Heart left ventricle (tissue), 13 donors: Measurements from ENCODE around the gene COX4I1.

Experiments
- POLR2A ChIP-seq, 2 donors: fragments of 450-650 bp; IDR thresholded peaks; one replicate each; pipeline ENCODE4 v1.6.1; 2017; ENCODE audit warnings: antibody characterized with exemption in 2 of 2, mild to moderate bottlenecking in 2 of 2, moderate library complexity in 2 of 2
- TF ChIP-seq, protein P1 (sequence below), 12 donors: fragments of 200-600 bp; sonication (generic) in 4 of 12; IDR thresholded peaks; one replicate each; pipeline versions ENCODE4 v1.5.0 to v1.8.0; 2018 to 2022; ENCODE audit warnings: antibody characterized with exemption in 12 of 12, mild to moderate bottlenecking in 5 of 12
- donor health status: ischemic (EF 13 %, LVEDD 7.1; RV severe dilation, severe dysfunction).
- donor health status: DM: no; HTN: yes; CAD: no.
- donor health status: DM: no; HTN: no; CAD: no.
- donor health status: ischemic (EF 25% LVEDD 6.9; RV normal size, moderate dysfunction).
- donor health status: ischemic (EF 25% LVEDD 5.7; RV mildly dilated, moderate dysfunction).
- donor health status: ischemic (EF 35%, LVEDD 5.7; RV mildly dilated, moderate dysfunction).
- donor health status: nonischemic (EF 11% LVEDD 7.7; RV severe dilation, severe dysfunction).
- donor health status: DM: yes; HTN: yes; CAD: no.
- donor health status: PGD.
- donor health status: ischemic (EF 29% LVEDD 5.4; RV normal size, mild dysfunction).
- donor health status: nonischemic (EF 23%, LVEDD 6.1; RV moderate dilation, normal function).

DNA sequence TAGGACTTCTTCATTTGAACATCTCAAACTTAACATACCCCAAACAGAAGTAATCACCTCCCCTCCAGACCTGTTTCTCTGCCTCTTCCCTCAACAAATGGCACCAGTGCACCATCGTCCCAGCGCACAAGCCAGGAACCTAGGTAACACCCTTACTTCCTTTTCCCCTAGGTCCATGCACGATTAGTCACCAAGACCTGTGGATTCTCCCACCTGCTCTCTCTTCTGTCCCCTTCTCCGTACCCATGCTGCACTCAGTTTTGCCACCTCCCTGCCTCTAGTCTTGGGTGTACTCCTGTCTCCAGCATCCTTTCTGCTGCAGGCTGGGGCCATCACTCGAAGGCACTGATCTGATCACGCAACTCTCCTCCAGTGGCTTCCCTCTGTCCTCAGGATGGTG is 3.3 kb upstream of the COX4I1 start:
- TF ChIP-seq, protein P1, sequence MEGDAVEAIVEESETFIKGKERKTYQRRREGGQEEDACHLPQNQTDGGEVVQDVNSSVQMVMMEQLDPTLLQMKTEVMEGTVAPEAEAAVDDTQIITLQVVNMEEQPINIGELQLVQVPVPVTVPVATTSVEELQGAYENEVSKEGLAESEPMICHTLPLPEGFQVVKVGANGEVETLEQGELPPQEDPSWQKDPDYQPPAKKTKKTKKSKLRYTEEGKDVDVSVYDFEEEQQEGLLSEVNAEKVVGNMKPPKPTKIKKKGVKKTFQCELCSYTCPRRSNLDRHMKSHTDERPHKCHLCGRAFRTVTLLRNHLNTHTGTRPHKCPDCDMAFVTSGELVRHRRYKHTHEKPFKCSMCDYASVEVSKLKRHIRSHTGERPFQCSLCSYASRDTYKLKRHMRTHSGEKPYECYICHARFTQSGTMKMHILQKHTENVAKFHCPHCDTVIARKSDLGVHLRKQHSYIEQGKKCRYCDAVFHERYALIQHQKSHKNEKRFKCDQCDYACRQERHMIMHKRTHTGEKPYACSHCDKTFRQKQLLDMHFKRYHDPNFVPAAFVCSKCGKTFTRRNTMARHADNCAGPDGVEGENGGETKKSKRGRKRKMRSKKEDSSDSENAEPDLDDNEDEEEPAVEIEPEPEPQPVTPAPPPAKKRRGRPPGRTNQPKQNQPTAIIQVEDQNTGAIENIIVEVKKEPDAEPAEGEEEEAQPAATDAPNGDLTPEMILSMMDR (IDR thresholded peaks at IDR 0.05), result no peak
- no peak for TF ChIP-seq POLR2A (IDR thresholded peaks at IDR 0.05)
